Ovary (tissue), 9 donors: Measurements from ENCODE around the gene BRWD1. TPM values are rescaled to one million over a fixed set of nuclear protein-coding genes. Genes with fewer than 3 reads are reported as not detected.

Experiments used
- DNase-seq, 5 donors: peaks; one replicate each; pipeline ENCODE4 v3.0.0-alpha.2; 2019 to 2020
- H3K27ac ChIP-seq, 2 donors: fragments of 200-600 bp; one replicate each; pipeline versions ENCODE4 v1.5.1 to v1.8.0; 2019 to 2022
- H3K27me3 ChIP-seq: fragments of 200-600 bp; one replicate; pipeline ENCODE4 v1.8.0; 2022
- H3K36me3 ChIP-seq: fragments of 200-600 bp; sonication (generic); one replicate; pipeline ENCODE4 v1.5.1; 2019
- H3K4me1 ChIP-seq: one replicate; pipeline ENCODE4 v1.8.1; 2013; ENCODE audit warnings: mild to moderate bottlenecking, moderate library complexity; ENCODE audit not compliant: insufficient read depth
- H3K4me3 ChIP-seq: fragments of 200-600 bp; sonication (generic); one replicate; pipeline ENCODE4 v1.5.1; 2017
- H3K9me3 ChIP-seq, 2 donors: fragments of 200-600 bp in 1 of 2; sonication (generic) in 1 of 2; one replicate each; pipeline versions ENCODE4 v1.5.1 to v1.8.1; 2013 to 2019; ENCODE audit warnings: mild to moderate bottlenecking in 1 of 2, moderate library complexity in 1 of 2
- CTCF ChIP-seq, 3 donors: fragments of 450-650 bp in 2 of 3; fragments of 200-600 bp in 1 of 3; IDR thresholded peaks; one replicate each; pipeline versions ENCODE4 v1.5.1 to v1.8.0; 2016 to 2022; ENCODE audit warnings: antibody characterized with exemption in 3 of 3, mild to moderate bottlenecking in 1 of 3
- EP300 ChIP-seq: sonication (generic); formaldehyde crosslinking; IDR thresholded peaks from one replicate; pipeline ENCODE4 v1.6.1; 2017; ENCODE audit warnings: antibody characterized with exemption
- POLR2A ChIP-seq: fragments of 450-650 bp; IDR thresholded peaks from one replicate; pipeline ENCODE4 v1.6.1; 2017; ENCODE audit warnings: antibody characterized with exemption, mild to moderate bottlenecking, moderate library complexity
- WGBS, 3 donors: extraction: QIAGEN DNeasy Blood & Tissue Kit in 1 of 3; methylation state at CpG; one replicate each; pipeline versions ENCODE4 v1.1.5 to v1.1.7; 2013 to 2017; 5-methylcytosine and 5-hydroxymethylcytosine counted together
- intact Hi-C, 4 donors: fragments of 100-400 bp; cut with DNase I; formaldehyde crosslinking; loops; one replicate each; pipeline versions ENCODE4 v1.11.0 to v1.15.1; 2022 to 2023
- polyA plus RNA-seq, 2 donors: library from polyadenylated mRNA; stranded (reverse); fragments of 200-250 nt in 1 of 2; fragments of 350-450 nt in 1 of 2; fragmentation: Illumina TruSeq in 1 of 2; extraction: RNeasy Lipid Tissue Mini Kit (QIAGEN cat#74804) in 1 of 2; gene quantifications; one replicate each; pipeline ENCODE4 v1.2.3, GENCODE V29; 2013 to 2014
- total RNA-seq, 7 donors: library from RNA; depleted of rRNA in 2 of 7; stranded (reverse); fragments of >200 nt in 2 of 7; fragmentation: NEBNext Ultra II Directional in 3 of 7; extraction: Animal tissue kit (Norgen Biotek cat#: 25700) in 3 of 7; gene quantifications; one replicate each; pipeline versions ENCODE4 v1.1.0 to v1.2.4, GENCODE V29; 2016 to 2023
- donor health status: DM: no; HTN: no; CAD: no; lungs with moderate emphysema.
- donor health status: DM: no; HTN: no; CAD: no.
- donor health status: Bipolar disorder and iron deficiency.
- donor health status: DM: yes; HTN: yes; CAD: no.
- donor health status: DM: no; HTN: no; CAD: no.
- donor health status: DM: yes; HTN: yes; CAD: no.

Gene BRWD1
- total and polyA plus RNA-seq, 9 donors: 15.7 to 73.0 (median 49.6) TPM

DNA sequence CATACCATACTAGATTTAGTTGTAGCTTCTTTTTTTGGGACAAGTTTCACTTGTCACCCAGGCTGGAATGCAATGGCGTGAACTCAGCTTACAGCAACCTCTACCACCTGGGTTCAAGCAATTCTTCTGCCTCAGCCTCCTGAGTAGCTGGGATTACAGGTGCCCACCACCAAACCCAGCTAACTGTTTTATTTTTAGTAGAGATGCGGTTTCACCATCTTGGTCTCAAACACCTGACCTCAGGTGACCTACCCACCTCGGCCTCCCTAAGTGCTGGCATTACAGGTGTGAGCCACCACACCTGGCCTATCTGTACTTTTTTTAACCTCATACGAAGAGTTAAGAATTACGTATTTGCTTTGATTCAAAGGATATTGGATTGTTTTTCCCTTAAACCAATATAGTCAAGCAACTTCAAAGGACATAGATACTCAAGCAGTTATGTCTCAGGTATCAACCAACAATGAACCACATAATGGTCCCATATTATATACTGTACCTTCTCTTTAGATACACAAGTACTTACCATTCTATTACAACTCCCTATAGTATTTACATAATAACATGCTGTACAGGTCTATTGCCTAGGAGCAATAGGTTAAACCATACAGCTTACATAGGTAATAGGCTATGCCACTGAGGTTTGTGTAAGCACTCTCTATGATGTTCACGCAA is 28.0 kb upstream of the BRWD1 start:
- 91 to 97% (median 93%) methylated on average over 6 of the region's 6 CpGs for WGBS, 3 donors
- H3K27me3 ChIP-seq: no peaks in the 10 kb centered on the region
- H3K4me1 ChIP-seq: no peaks in the 10 kb centered on the region
- intact Hi-C loops: no loop called here
- no peaks in the 10 kb centered on the region for H3K9me3 ChIP-seq
- H3K4me3 ChIP-seq: no peak overlapping the region
- DNase-seq: no peak
- TF ChIP-seq CTCF (IDR thresholded peaks at IDR 0.05) (no peak), EP300 (no peak), POLR2A (no peak)
- H3K36me3 ChIP-seq: no peaks in the 10 kb centered on the region
- no peak overlapping the region for H3K27ac ChIP-seq

DNA sequence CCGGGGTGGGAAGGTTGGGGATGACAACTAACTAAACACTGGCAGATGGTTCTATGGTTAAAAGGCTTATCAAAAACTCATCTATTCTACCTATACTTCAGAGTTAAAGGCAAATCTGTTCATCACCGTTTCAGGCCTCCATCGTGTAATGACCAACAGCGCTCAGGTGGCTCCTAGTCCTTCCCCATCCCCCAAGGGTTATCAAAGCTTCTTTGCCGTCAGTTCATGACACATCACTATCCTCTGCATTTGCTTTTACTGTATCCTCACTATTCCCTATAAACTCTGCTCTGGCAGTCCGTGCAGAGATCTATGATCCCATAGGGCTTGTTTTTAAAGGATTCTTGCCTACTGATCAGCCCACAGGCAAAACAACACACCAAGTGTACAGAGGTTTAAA is 27.3 kb upstream of the BRWD1 start:
- Histone ChIP-seq H3K9me3 (no peaks in the 10 kb centered on the region), H3K4me1 (no peaks in the 10 kb centered on the region), H3K4me3 (no peak overlapping the region), H3K36me3 (no peaks in the 10 kb centered on the region), H3K27me3 (no peaks in the 10 kb centered on the region), H3K27ac (no peak overlapping the region)
- intact Hi-C loops: no loop called here
- no peak for TF ChIP-seq EP300
- no peak for TF ChIP-seq CTCF (IDR thresholded peaks at IDR 0.05)
- DNase-seq: no peak
- 88 to 90% (median 88%) methylated on average over 6 of the region's 6 CpGs for WGBS, 3 donors

GRCh38 chr21:39339231-39339630 is 25.8 kb upstream of the BRWD1 start:
- H3K4me3 ChIP-seq: no peak overlapping the region
- 87 to 94% (median 90%) methylated on average over 2 of the region's 2 CpGs for WGBS, 3 donors
- intact Hi-C loops: no loop called here
- H3K9me3 ChIP-seq: no peaks in the 10 kb centered on the region
- no peak overlapping the region for H3K27ac ChIP-seq
- TF ChIP-seq POLR2A (no peak), EP300 (no peak), CTCF (IDR thresholded peaks at IDR 0.05) (no peak)
- DNase-seq: no peak
- H3K36me3 ChIP-seq: no peaks in the 10 kb centered on the region
- H3K27me3 ChIP-seq: no peaks in the 10 kb centered on the region
- H3K4me1 ChIP-seq: no peaks in the 10 kb centered on the region

GRCh38 chr21:39336457-39337008 is 23.1 kb upstream of the BRWD1 start:
- no peak for TF ChIP-seq CTCF (IDR thresholded peaks at IDR 0.05)
- TF ChIP-seq POLR2A: no peak
- no peak for TF ChIP-seq EP300
- peaks cover 3% of the 10 kb centered on the region for H3K4me1 ChIP-seq
- no peaks in the 10 kb centered on the region for H3K36me3 ChIP-seq
- intact Hi-C loops: no loop called here
- H3K27me3 ChIP-seq: no peaks in the 10 kb centered on the region
- no peak for DNase-seq
- H3K27ac ChIP-seq: no peak overlapping the region
- H3K9me3 ChIP-seq: no peaks in the 10 kb centered on the region
- H3K4me3 ChIP-seq: no peak overlapping the region
- 48 to 59% (median 52%) methylated on average over 13 of the region's 13 CpGs for WGBS, 3 donors
